ENCODE results near the gene LBP. TPM values are rescaled to one million over a fixed set of nuclear protein-coding genes. Genes with fewer than 3 reads are reported as not detected.
"Not testable (repeated sequence)": the region's sequence is repeated elsewhere in the genome, so short reads cannot be mapped to it uniquely, and the experiment has no call there.

Gene LBP
- total RNA-seq, 1 donor, result not detected

DNA sequence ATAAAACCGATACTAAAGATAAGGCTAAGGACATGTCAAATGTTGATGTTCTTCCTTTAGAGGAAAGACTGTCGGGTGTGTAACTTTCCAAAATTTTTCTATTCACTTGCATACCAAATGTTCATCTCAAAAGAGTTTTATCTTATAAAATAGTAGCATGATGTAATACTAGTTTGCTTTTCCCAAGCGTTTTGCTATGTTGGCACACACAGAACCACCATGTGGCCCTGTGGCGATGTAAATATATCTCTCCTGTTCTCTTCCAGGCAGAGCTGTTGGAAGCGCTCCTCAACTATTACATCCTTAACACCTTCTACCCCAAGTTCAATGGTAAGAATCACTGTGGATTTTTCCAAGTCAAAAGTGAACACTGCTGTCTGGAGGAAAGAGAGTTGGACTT lies 26.5 kb downstream of the LBP start:
- no peak overlapping the region for H3K4me3 ChIP-seq (ENCODE audit: low read depth, low read length)
- DNase-seq (ENCODE audit: low read depth), result peak; percentile 9
- TF ChIP-seq, protein P1, sequence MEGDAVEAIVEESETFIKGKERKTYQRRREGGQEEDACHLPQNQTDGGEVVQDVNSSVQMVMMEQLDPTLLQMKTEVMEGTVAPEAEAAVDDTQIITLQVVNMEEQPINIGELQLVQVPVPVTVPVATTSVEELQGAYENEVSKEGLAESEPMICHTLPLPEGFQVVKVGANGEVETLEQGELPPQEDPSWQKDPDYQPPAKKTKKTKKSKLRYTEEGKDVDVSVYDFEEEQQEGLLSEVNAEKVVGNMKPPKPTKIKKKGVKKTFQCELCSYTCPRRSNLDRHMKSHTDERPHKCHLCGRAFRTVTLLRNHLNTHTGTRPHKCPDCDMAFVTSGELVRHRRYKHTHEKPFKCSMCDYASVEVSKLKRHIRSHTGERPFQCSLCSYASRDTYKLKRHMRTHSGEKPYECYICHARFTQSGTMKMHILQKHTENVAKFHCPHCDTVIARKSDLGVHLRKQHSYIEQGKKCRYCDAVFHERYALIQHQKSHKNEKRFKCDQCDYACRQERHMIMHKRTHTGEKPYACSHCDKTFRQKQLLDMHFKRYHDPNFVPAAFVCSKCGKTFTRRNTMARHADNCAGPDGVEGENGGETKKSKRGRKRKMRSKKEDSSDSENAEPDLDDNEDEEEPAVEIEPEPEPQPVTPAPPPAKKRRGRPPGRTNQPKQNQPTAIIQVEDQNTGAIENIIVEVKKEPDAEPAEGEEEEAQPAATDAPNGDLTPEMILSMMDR (IDR thresholded peaks at IDR 0.05; ENCODE audit: insufficient read depth, low read depth, low read length), result no peak

DNA sequence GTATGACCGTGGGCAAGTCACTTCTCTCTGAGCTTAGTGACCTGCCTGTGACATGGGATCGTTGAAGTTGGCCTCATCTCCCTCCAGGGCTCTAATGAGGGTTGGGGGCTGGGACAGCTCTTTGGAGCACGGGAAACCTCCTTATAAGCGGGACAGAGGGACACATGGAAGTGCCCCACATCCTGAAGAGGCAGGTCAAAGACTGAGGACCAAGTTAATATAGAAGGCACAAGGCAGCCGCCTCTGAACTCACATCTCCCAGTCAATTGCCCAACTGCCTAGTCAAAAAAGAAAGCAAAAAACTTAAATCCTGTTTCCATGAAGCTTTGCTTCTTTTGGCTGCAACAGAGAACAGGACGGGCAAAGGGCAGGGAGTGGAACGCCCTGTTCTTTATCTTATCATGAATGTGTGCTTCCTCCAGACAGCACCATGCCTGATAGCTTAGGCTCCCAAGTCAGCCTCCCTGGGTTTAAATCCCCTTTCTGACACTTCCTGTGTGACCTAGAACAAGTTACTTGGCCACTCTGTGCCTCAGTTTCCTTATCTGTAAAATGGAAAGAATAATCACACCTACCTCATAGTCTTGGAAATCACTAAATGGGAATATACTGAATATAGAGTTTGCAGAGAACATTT lies 27.1 kb downstream of the LBP start:
- peak; percentile 60 for DNase-seq (ENCODE audit: low read depth)
- TF ChIP-seq, protein P1 (IDR thresholded peaks at IDR 0.05; ENCODE audit: insufficient read depth, low read depth, low read length), result no peak
- no peak overlapping the region for H3K4me3 ChIP-seq (ENCODE audit: low read depth, low read length)

DNA sequence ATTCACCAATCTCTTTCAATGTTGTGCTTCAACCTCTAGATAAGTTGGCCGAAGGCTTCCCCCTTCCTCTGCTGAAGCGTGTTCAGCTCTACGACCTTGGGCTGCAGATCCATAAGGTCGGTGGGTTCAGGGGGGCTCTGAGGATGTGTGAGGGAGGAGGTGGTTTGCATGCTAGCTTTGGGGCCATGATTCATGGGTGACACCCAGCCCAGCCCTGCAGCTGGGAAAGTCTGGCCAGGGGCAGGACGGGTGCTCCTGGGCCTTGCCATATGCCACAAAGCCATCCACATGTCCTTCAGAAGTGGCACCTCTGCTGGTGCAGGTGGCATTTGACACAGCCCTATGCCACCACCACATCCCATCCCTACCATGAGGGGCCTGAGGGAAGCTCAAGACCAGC lies 27.6 kb downstream of the LBP start:
- DNase-seq (ENCODE audit: low read depth), result no peak
- TF ChIP-seq, protein P1 (IDR thresholded peaks at IDR 0.05; ENCODE audit: insufficient read depth, low read depth, low read length), result no peak
- H3K4me3 ChIP-seq (ENCODE audit: low read depth, low read length), result no peak overlapping the region

DNA sequence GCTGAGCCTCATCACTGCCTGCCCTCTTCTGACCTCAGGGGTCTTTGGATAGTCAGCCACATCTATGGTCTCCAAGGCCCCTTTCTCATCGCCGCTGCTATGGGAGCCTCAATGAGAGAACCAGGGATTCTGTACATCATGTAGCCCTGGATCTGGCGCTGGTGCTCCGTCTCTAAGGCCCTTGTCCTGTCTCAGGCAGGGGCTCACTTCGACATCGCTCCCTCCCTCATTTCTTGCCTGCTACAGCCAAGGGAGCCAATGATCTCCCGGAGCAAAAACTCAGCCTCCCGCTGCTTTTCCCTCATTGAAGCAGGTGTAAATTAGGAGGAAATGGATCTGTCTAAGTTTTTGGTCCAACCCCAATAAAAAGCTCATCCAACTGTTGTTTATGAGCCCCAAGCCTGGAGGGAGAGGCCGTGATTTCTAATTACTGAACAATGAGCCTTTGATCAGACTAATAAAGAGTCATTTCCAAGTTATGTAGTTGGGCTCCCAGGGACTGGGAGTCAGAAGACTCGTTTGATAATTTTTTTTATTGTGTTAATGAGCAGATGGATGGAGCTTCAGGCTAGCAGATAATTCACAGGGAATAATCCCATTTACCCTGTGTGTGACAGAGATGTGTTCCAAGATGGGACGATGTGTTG lies 30.9 kb downstream of the LBP start:
- TF ChIP-seq, protein P1 (IDR thresholded peaks at IDR 0.05; ENCODE audit: insufficient read depth, low read depth, low read length), result no peak
- no peak overlapping the region for H3K4me3 ChIP-seq (ENCODE audit: low read depth, low read length)
- DNase-seq (ENCODE audit: low read depth), result no peak

DNA sequence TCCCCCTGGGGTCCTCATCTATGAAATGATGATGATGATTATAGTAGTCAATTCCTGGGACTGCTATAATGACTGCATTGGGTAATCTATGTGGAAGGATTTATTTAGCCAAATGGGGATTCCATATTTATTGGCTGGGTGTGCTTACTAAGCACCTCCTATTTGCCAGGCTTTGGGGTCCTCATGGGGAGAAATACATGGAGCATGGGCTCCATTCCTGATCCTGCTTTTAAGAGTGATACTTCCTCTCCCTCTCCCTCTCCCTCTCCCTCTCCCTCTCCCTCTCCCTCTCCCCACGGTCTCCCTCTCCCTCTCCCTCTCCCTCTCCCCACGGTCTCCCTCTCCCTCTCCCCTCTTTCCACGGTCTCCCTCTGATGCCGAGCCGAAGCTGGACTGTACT lies 31.6 kb downstream of the LBP start:
- DNase-seq (ENCODE audit: low read depth); H3K4me3 ChIP-seq (ENCODE audit: low read depth, low read length): not testable (repeated sequence)

DNA sequence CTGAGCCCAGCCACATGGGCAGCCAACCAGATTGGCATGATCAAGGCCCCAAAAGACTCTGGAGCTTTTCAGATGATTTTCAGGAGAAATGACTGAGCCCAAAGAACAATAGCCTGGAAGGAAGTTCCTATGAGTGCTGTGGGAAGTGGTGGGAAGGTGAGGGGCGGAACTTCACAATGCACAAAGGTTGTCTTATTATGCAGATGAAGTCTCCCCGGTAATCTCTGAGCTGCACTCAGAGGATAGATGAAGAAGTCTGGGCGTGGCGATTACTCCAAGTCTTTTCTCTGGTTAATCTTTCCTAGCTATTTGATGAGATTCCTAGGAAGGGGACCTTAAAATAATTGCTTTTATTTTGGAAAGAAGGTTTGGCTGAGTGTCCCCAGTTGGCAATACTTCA lies 36.9 kb downstream of the LBP start:
- TF ChIP-seq, protein P1 (IDR thresholded peaks at IDR 0.05; ENCODE audit: insufficient read depth, low read depth, low read length), result no peak
- H3K4me3 ChIP-seq (ENCODE audit: low read depth, low read length), result no peak overlapping the region
- no peak for DNase-seq (ENCODE audit: low read depth)

DNA sequence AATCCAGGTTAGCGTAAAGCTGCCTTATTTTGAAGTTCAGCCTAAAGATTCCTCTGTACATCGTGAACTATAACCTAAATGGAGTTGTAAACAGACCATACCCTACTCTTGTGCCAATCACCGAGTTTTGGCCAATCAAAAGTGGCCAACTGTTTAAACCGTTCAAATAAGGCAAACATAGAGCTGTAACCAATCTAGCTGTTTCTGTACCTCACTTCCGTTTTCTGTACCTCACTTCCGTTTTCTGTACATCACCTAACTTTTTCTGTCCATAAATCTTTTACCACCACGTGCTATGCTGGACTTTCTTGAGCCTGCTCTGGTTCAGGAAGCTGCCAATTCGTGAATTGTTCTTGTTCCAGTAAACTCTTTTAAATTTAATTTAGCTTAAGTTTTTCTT lies 39.7 kb downstream of the LBP start:
- TF ChIP-seq, protein P1 (IDR thresholded peaks at IDR 0.05; ENCODE audit: insufficient read depth, low read depth, low read length), result no peak
- H3K4me3 ChIP-seq (ENCODE audit: low read depth, low read length), result no peak overlapping the region
- DNase-seq (ENCODE audit: low read depth), result no peak
